OCI-LY1 (cell line): ENCODE data around the gene NEURL3.

ENCODE experiments used
- EZH2 ChIP-seq: fragments of 200-600 bp; sonication (generic), shearing (Covaris generic); IDR thresholded peaks from 2 replicates; pipeline ENCODE4 v1.8.0; 2017; ENCODE audit warnings: borderline replicate concordance, mixed run types, mild to moderate bottlenecking, antibody characterized with exemption, low read length, moderate library complexity, mixed read lengths
- TF ChIP-seq, protein P1 (sequence below): fragments of 200-600 bp; sonication (generic), shearing (Covaris generic); IDR thresholded peaks from 2 replicates; pipeline ENCODE4 v1.5.1; 2017; ENCODE audit warnings: mild to moderate bottlenecking, antibody characterized with exemption, low read length, moderate library complexity, mixed read lengths

DNA sequence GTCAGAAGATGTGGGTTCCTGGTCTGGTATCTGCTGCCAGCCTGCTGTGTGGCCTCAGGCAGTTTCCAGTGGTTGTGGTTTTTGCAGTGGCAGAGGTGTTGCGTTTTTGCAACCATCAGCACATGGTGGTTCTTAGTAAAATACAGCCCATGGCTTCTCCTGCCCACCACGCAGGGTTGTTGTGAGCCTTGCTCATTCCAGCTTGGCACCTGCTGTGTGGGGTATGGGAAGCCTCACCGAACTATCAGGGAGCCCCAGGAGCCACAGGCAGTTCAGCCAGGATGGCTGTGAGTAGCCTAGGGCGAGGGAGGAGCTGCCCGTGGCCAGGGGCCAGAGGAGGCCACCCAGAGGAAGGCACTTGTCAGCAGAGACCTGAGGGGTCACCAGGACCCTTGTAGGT lies 41.2 kb upstream of the NEURL3 start:
- TF ChIP-seq, protein P1, sequence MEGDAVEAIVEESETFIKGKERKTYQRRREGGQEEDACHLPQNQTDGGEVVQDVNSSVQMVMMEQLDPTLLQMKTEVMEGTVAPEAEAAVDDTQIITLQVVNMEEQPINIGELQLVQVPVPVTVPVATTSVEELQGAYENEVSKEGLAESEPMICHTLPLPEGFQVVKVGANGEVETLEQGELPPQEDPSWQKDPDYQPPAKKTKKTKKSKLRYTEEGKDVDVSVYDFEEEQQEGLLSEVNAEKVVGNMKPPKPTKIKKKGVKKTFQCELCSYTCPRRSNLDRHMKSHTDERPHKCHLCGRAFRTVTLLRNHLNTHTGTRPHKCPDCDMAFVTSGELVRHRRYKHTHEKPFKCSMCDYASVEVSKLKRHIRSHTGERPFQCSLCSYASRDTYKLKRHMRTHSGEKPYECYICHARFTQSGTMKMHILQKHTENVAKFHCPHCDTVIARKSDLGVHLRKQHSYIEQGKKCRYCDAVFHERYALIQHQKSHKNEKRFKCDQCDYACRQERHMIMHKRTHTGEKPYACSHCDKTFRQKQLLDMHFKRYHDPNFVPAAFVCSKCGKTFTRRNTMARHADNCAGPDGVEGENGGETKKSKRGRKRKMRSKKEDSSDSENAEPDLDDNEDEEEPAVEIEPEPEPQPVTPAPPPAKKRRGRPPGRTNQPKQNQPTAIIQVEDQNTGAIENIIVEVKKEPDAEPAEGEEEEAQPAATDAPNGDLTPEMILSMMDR: no peak
- TF ChIP-seq EZH2: no peak
